H1 (cell line): Measurements from ENCODE around the gene TXNRD2. TPM values are rescaled to one million over a fixed set of nuclear protein-coding genes. Genes with fewer than 3 reads are reported as not detected.
A peak's percentile ranks its signal among the peaks of the same experiment; 100 is the strongest.

Experiments
- CTCF ChIA-PET: fragments of 300-600 bp; sonication (Branson Sonifier 250); formaldehyde crosslinking; loops from one replicate; lab custom pipeline; 2021; ENCODE audit not compliant: partially characterized antibody; lab: Charles Lee
- POLR2A ChIA-PET: fragments of 300-600 bp; sonication (Branson Sonifier 250); formaldehyde crosslinking; loops from one replicate; lab custom pipeline; 2021; ENCODE audit warnings: inconsistent platforms; ENCODE audit not compliant: partially characterized antibody; lab: Charles Lee
- DNase-seq, 2 experiments: peaks; one replicate each; pipeline versions ENCODE4 v3.0.0 to v3.0.0-alpha.2; 2010 to 2022; ENCODE audit warnings: low spot score in 2 of 2, low read depth in 1 of 2, mixed read lengths in 1 of 2
- FAIRE-seq: peaks from 2 replicates; lab custom pipeline; 2011; peaks lifted over from hg19 to GRCh38; lab: Jason Lieb, UNC
- H2AFZ ChIP-seq: 2 replicates; pipeline ENCODE4 v1.8.1; 2012; ENCODE audit warnings: low read length, inconsistent platforms
- H2AK5ac ChIP-seq: 2 replicates; pipeline ENCODE4 v1.6.1; 2013; ENCODE audit warnings: low read depth, low read length
- H2BK120ac ChIP-seq: replicated peaks from 2 replicates; pipeline ENCODE3; 2013; ENCODE audit warnings: low read depth, low read length, inconsistent platforms
- H2BK12ac ChIP-seq: 2 replicates; pipeline ENCODE4 v1.6.1; 2013; ENCODE audit warnings: low read depth, low read length
- H2BK15ac ChIP-seq: 2 replicates; pipeline ENCODE4 v1.6.1; 2013; ENCODE audit warnings: low read length
- H2BK20ac ChIP-seq: 2 replicates; pipeline ENCODE4 v1.6.1; 2013; ENCODE audit warnings: low read length
- H2BK5ac ChIP-seq: 2 replicates; pipeline ENCODE4 v1.6.1; 2013; ENCODE audit warnings: low read depth, low read length
- H3K14ac ChIP-seq: 2 replicates; pipeline ENCODE4 v1.6.1; 2013; ENCODE audit warnings: inconsistent platforms; ENCODE audit not compliant: insufficient read length
- H3K18ac ChIP-seq: 2 replicates; pipeline ENCODE4 v1.6.1; 2013; ENCODE audit warnings: low read length; ENCODE audit errors: extremely low read depth
- H3K23ac ChIP-seq: 2 replicates; pipeline ENCODE4 v1.6.1; 2013; ENCODE audit warnings: inconsistent platforms; ENCODE audit not compliant: insufficient read length
- H3K23me2 ChIP-seq: 2 replicates; pipeline ENCODE4 v1.6.1; 2013; ENCODE audit warnings: low read depth, low read length
- H3K27ac ChIP-seq: 2 replicates; pipeline ENCODE4 v1.6.1; 2011; ENCODE audit warnings: low read depth, low read length, inconsistent platforms
- H3K27me3 ChIP-seq, 4 experiments: replicated peaks in 1 of 4; 1 replicate in 1 of 4; 2 replicates in 3 of 4; pipeline versions ENCODE4 v1.6.1 to v1.8.1; 2011 to 2013; ENCODE audit warnings: low read length in 3 of 4, mild to moderate bottlenecking in 3 of 4, inconsistent platforms in 2 of 4, mixed read lengths in 2 of 4, moderate library complexity in 1 of 4; ENCODE audit not compliant: control insufficient read depth in 3 of 4, insufficient read depth in 3 of 4; ENCODE audit errors: extremely low read depth in 1 of 4
- H3K36me3 ChIP-seq, 4 experiments: 2 replicates each; pipeline versions ENCODE4 v1.6.1 to v1.8.1; 2011 to 2013; ENCODE audit warnings: mild to moderate bottlenecking in 4 of 4, low read length in 3 of 4, moderate library complexity in 2 of 4, control low read depth in 1 of 4, inconsistent platforms in 1 of 4; ENCODE audit not compliant: insufficient read depth in 4 of 4, control insufficient read depth in 2 of 4
- H3K4ac ChIP-seq: replicated peaks from 2 replicates; pipeline ENCODE3; 2013; ENCODE audit warnings: low read length, low read depth, mixed read lengths, inconsistent platforms; ENCODE audit not compliant: insufficient read length
- H3K4me1 ChIP-seq, 4 experiments: replicated peaks in 1 of 4; 1 replicate in 1 of 4; 2 replicates in 3 of 4; pipeline versions ENCODE4 v1.6.1 to v1.8.1; 2011 to 2013; ENCODE audit warnings: low read length in 3 of 4, inconsistent platforms in 2 of 4, mixed read lengths in 1 of 4; ENCODE audit not compliant: insufficient read depth in 4 of 4, control insufficient read depth in 3 of 4
- H3K4me2 ChIP-seq, 2 experiments: 2 replicates each; pipeline versions ENCODE4 v1.6.1 to v1.8.1; 2011 to 2013; ENCODE audit warnings: low read depth in 2 of 2, low read length in 2 of 2, control low read depth in 1 of 2, inconsistent platforms in 1 of 2, mild to moderate bottlenecking in 1 of 2; ENCODE audit not compliant: insufficient read depth in 1 of 2
- H3K4me3 ChIP-seq, 4 experiments: fragments of 200-600, 300-600 bp in 1 of 4; sonication (generic), shearing (Covaris generic), sonication (Bioruptor Twin) in 1 of 4; 2 replicates each; pipeline versions ENCODE4 v1.5.1 to v1.8.1; 2011 to 2016; ENCODE audit warnings: low read length in 4 of 4, low read depth in 3 of 4, control low read depth in 2 of 4, inconsistent platforms in 2 of 4, mild to moderate bottlenecking in 2 of 4, mixed read lengths in 1 of 4, moderate library complexity in 1 of 4; ENCODE audit not compliant: insufficient read depth in 2 of 4; ENCODE audit errors: extremely low read depth in 1 of 4
- H3K56ac ChIP-seq: replicated peaks from 2 replicates; pipeline ENCODE3; 2013; ENCODE audit warnings: low read depth, mild to moderate bottlenecking, mixed read lengths, low read length, inconsistent platforms; ENCODE audit not compliant: insufficient read length
- H3K79me1 ChIP-seq: 2 replicates; pipeline ENCODE4 v1.6.1; 2013; ENCODE audit warnings: low read depth, low read length, control low read depth
- H3K79me2 ChIP-seq, 2 experiments: 2 replicates each; pipeline versions ENCODE4 v1.6.1 to v1.8.1; 2012 to 2013; ENCODE audit warnings: low read length in 2 of 2, mild to moderate bottlenecking in 2 of 2, inconsistent platforms in 1 of 2; ENCODE audit not compliant: insufficient read depth in 2 of 2, control insufficient read depth in 1 of 2
- H3K9ac ChIP-seq, 4 experiments: replicated peaks in 1 of 4; 1 replicate in 1 of 4; 2 replicates in 3 of 4; pipeline versions ENCODE4 v1.6.1 to v1.8.1; 2011 to 2013; ENCODE audit warnings: low read depth in 3 of 4, low read length in 3 of 4, control low read depth in 2 of 4, mild to moderate bottlenecking in 2 of 4, moderate library complexity in 2 of 4, inconsistent platforms in 1 of 4; ENCODE audit errors: extremely low read depth in 1 of 4
- H3K9me3 ChIP-seq, 2 experiments: 2 replicates each; pipeline versions ENCODE4 v1.6.1 to v1.8.1; 2012 to 2013; ENCODE audit warnings: mild to moderate bottlenecking in 2 of 2, moderate library complexity in 2 of 2, control low read depth in 1 of 2, inconsistent platforms in 1 of 2, low read depth in 1 of 2, low read length in 1 of 2, mixed read lengths in 1 of 2; ENCODE audit not compliant: insufficient read depth in 2 of 2
- H4K20me1 ChIP-seq, 2 experiments: replicated peaks in 1 of 2; 2 replicates each; pipeline versions ENCODE3 to v1.8.1; 2011 to 2013; ENCODE audit warnings: inconsistent platforms in 2 of 2, low read length in 2 of 2, mild to moderate bottlenecking in 1 of 2; ENCODE audit not compliant: insufficient read depth in 2 of 2, control insufficient read depth in 1 of 2
- H4K5ac ChIP-seq: 2 replicates; pipeline ENCODE4 v1.6.1; 2013; ENCODE audit warnings: low read length, low read depth, mixed read lengths, inconsistent platforms; ENCODE audit not compliant: insufficient read length
- H4K8ac ChIP-seq: 2 replicates; pipeline ENCODE4 v1.8.0; 2013; ENCODE audit warnings: mild to moderate bottlenecking, moderate library complexity, low read length, inconsistent platforms; ENCODE audit not compliant: insufficient read depth; ENCODE audit errors: extremely low read depth
- H4K91ac ChIP-seq: replicated peaks from 2 replicates; pipeline ENCODE3; 2013; ENCODE audit warnings: low read length, mixed read lengths, inconsistent platforms; ENCODE audit not compliant: insufficient read length
- BACH1 ChIP-seq: IDR thresholded peaks from 2 replicates; pipeline ENCODE4 v1.6.1; 2012; ENCODE audit warnings: low read length, improper control_type of control experiment
- CBX5 ChIP-seq: fragments of 300-800, 300-1000 bp; sonication (generic); IDR thresholded peaks from 2 replicates; pipeline ENCODE4 v1.7.1; 2016; ENCODE audit warnings: antibody characterized with exemption, low read length, low read depth
- TAF1 ChIP-seq: IDR thresholded peaks from 2 replicates; pipeline ENCODE4 v1.6.1; 2011; ENCODE audit warnings: mild to moderate bottlenecking, low read depth, low read length
- TEAD4 ChIP-seq: IDR thresholded peaks from 2 replicates; pipeline ENCODE4 v1.6.1; 2012; ENCODE audit warnings: low read depth, low read length, inconsistent platforms, mixed read lengths
- WGBS, 2 experiments: shearing (Covaris generic) in 1 of 2; methylation state at CpG; one replicate each; pipeline versions ENCODE4 v1.1.6 to v1.1.7; 2013 to 2015; ENCODE audit warnings: low lambda C conversion rate in 2 of 2, mixed read lengths in 2 of 2, inconsistent platforms in 1 of 2, low coverage in 1 of 2, missing lambda C conversion rate in 1 of 2; ENCODE audit not compliant: insufficient replicate concordance in 2 of 2, insufficient coverage in 1 of 2, insufficient read length in 1 of 2; ENCODE audit errors: extremely low coverage in 1 of 2, missing lambda C conversion rate in 1 of 2; 5-methylcytosine and 5-hydroxymethylcytosine counted together
- polyA plus RNA-seq, 7 experiments: library from polyadenylated mRNA; depleted of rRNA in 3 of 7; stranded (reverse) in 5 of 7; unstranded in 2 of 7; fragments of >200 nt in 5 of 7; fragments of 200-250 nt in 2 of 7; gene quantifications; 1 replicate in 5 of 7; 2 replicates in 1 of 7; 4 replicates in 1 of 7; pipeline versions ENCODE4 v1.2.1 to v1.2.3, GENCODE V29; 2011 to 2013; ENCODE audit warnings: missing spikeins in 2 of 7, mixed read lengths in 2 of 7
- total RNA-seq: library from RNA; stranded (reverse); fragmentation: NEBNext Ultra II Directional; extraction: Animal tissue kit (Norgen Biotek cat#: 25700); gene quantifications from 2 replicates; pipeline ENCODE4 v1.2.1, GENCODE V29; 2021
- TF ChIP-seq, protein P1 (sequence below): IDR thresholded peaks from 2 replicates; pipeline ENCODE4 v1.6.1; 2011; ENCODE audit warnings: low read depth, mild to moderate bottlenecking, low read length; ENCODE audit not compliant: insufficient read depth
- TF ChIP-seq, protein P2 (sequence below): IDR thresholded peaks from 2 replicates; pipeline ENCODE4 v1.6.1; 2012; ENCODE audit warnings: low read length, inconsistent platforms

Gene TXNRD2
- total and polyA plus RNA-seq, 2 of the 8 experiments (the other 6 are each of a cell fraction or from before 2014, with no cell fraction given): 14.8 to 21.9 TPM

DNA sequence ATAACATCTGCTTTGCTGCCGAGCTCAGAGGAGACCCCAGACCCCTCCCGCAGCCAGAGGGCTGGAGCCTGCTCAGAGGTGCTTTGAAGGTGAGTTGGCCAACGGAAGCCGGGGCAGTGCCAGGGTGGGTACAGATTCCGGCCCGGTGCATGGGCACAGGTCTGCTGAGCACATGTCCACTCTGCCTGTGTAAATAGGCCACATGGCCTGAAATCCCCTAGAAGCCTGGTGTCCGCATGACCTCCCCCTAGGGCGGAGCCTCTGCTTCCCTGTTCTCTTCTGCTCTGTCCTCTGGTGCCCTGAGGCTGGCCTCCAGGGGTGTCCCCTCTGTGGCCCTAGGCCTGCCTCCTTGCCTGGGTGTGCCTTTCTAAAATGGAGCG lies 19.6 kb upstream of the TXNRD2 start:
- H3K79me2 ChIP-seq: no peaks in the 10 kb centered on the region
- no peak overlapping the region for H3K23ac ChIP-seq
- H3K27ac ChIP-seq: no peak overlapping the region
- H3K36me3 ChIP-seq: no peaks in the 10 kb centered on the region
- no peak overlapping the region for H4K91ac ChIP-seq
- H3K14ac ChIP-seq: no peak overlapping the region
- H3K56ac ChIP-seq: no peak overlapping the region
- H2BK120ac ChIP-seq: no peak overlapping the region
- H2BK12ac ChIP-seq: no peak overlapping the region
- H3K9me3 ChIP-seq: no peaks in the 10 kb centered on the region
- H3K18ac ChIP-seq: no peak overlapping the region
- ChIA-PET CTCF (interaction anchor here (16.2 kb wide), 1 partner anchor 50 kb away, joined by 369 read pairs; no protein-coding TSS in a partner anchor), POLR2A (interaction anchor here (1.3 kb wide), 1 partner anchor 9 kb away, joined by 4 read pairs; no protein-coding TSS in a partner anchor)
- no peaks in the 10 kb centered on the region for H3K79me1 ChIP-seq
- H3K4me1 ChIP-seq: peaks cover 0 to 23% (median 18%) of the 10 kb centered on the region in 4 experiments; a peak in 6 of 7 replicates
- H4K5ac ChIP-seq: no peak overlapping the region
- no peak overlapping the region for H2BK5ac ChIP-seq
- no peak overlapping the region for H3K4me2 ChIP-seq
- WGBS, 2 experiments: 94% methylated on average over 8 of the region's 9 CpGs; no CpG with 5 or more reads in 1 of the 2 experiments
- H3K4ac ChIP-seq: no peak overlapping the region
- H2AK5ac ChIP-seq: 0 out of 2 replicates have a peak overlapping the region, but pooled peaks have one; percentile 8
- H4K20me1 ChIP-seq: peaks cover 0 to 2% of the 10 kb centered on the region in 2 experiments
- peaks cover 5% of the 10 kb centered on the region for H3K23me2 ChIP-seq
- peak overlapping the region; percentile 61; the same call in 1 of the 2 replicates for H2BK15ac ChIP-seq
- DNase-seq (no peak), FAIRE-seq (no peak)
- H3K27me3 ChIP-seq: no peaks in the 10 kb centered on the region
- no peak overlapping the region for H3K9ac ChIP-seq
- no peak overlapping the region for H3K4me3 ChIP-seq
- no peak overlapping the region for H2AFZ ChIP-seq
- 0 out of 2 replicates have a peak overlapping the region, but pooled peaks have one; percentile 48 for H2BK20ac ChIP-seq
- no peak overlapping the region for H4K8ac ChIP-seq
- no peak for TF ChIP-seq CBX5
- TF ChIP-seq BACH1: no peak
- TF ChIP-seq, protein P1, sequence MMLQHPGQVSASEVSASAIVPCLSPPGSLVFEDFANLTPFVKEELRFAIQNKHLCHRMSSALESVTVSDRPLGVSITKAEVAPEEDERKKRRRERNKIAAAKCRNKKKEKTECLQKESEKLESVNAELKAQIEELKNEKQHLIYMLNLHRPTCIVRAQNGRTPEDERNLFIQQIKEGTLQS: no peak
- no peak for TF ChIP-seq TAF1
- TF ChIP-seq TEAD4: no peak
- TF ChIP-seq, protein P2, sequence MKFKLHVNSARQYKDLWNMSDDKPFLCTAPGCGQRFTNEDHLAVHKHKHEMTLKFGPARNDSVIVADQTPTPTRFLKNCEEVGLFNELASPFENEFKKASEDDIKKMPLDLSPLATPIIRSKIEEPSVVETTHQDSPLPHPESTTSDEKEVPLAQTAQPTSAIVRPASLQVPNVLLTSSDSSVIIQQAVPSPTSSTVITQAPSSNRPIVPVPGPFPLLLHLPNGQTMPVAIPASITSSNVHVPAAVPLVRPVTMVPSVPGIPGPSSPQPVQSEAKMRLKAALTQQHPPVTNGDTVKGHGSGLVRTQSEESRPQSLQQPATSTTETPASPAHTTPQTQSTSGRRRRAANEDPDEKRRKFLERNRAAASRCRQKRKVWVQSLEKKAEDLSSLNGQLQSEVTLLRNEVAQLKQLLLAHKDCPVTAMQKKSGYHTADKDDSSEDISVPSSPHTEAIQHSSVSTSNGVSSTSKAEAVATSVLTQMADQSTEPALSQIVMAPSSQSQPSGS: no peak
